Testis (tissue), 3 donors: ENCODE measurements around the gene BSND. TPM values are rescaled to one million over a fixed set of nuclear protein-coding genes. Genes with fewer than 3 reads are reported as not detected.
A peak's percentile ranks its signal among the peaks of the same experiment; 100 is the strongest.
"Not testable (repeated sequence)": the region's sequence is repeated elsewhere in the genome, so short reads cannot be mapped to it uniquely, and the experiment has no call there.

Source experiments
- DNase-seq: peaks from one replicate; pipeline ENCODE4 v3.0.0-alpha.2; 2019
- H3K27ac ChIP-seq, 2 donors: fragments of 200-600 bp; sonication (generic); one replicate each; pipeline ENCODE4 v1.5.1; 2019
- H3K27me3 ChIP-seq: fragments of 200-600 bp; sonication (generic); one replicate; pipeline ENCODE4 v1.5.1; 2019
- H3K36me3 ChIP-seq: fragments of 200-600 bp; sonication (generic); one replicate; pipeline ENCODE4 v1.5.1; 2017; ENCODE audit warnings: low read depth; ENCODE audit errors: missing control alignments
- H3K4me1 ChIP-seq: fragments of 200-600 bp; sonication (generic); one replicate; pipeline ENCODE4 v1.5.1; 2019
- H3K4me3 ChIP-seq, 2 donors: fragments of 200-600 bp; sonication (generic); one replicate each; pipeline ENCODE4 v1.5.1; 2017 to 2019
- H3K9me3 ChIP-seq: fragments of 200-600 bp; sonication (generic); one replicate; pipeline ENCODE4 v1.5.1; 2017
- POLR2A ChIP-seq: fragments of 450-650 bp; IDR thresholded peaks from one replicate; pipeline ENCODE4 v1.6.1; 2017; ENCODE audit warnings: antibody characterized with exemption, mild to moderate bottlenecking, moderate library complexity
- WGBS, 2 donors: methylation state at CpG; one replicate each; pipeline ENCODE4 v1.1.5; 2018; 5-methylcytosine and 5-hydroxymethylcytosine counted together
- intact Hi-C: fragments of 100-400 bp; cut with DNase I; formaldehyde crosslinking; loops from one replicate; pipeline ENCODE4 v1.15.1; 2023; ENCODE audit warnings: low total_unique reads
- polyA plus RNA-seq: library from polyadenylated mRNA; stranded (reverse); fragments of 350-450 nt; fragmentation: Illumina TruSeq; extraction: RNeasy Lipid Tissue Mini Kit (QIAGEN cat#74804); gene quantifications from one replicate; pipeline ENCODE4 v1.2.3, GENCODE V29; 2014; ENCODE audit warnings: low read depth, low replicate concordance; ENCODE audit not compliant: insufficient read depth
- total RNA-seq, 2 donors: library from RNA; depleted of rRNA; stranded (reverse); fragments of >200 nt; gene quantifications; one replicate each; pipeline ENCODE4 v1.2.3, GENCODE V29; 2016
- TF ChIP-seq, protein P1 (sequence below), 3 experiments: fragments of 450-650 bp in 2 of 3; fragments of 200-600 bp in 1 of 3; sonication (generic) in 1 of 3; IDR thresholded peaks; one replicate each; pipeline ENCODE4 v1.5.1; 2016 to 2019; ENCODE audit warnings: antibody characterized with exemption in 3 of 3, mild to moderate bottlenecking in 2 of 3, moderate library complexity in 1 of 3

The BSND gene
- total and polyA plus RNA-seq, 3 donors from 2014 or later, result 0.19 to 0.32 (median 0.24) TPM

DNA sequence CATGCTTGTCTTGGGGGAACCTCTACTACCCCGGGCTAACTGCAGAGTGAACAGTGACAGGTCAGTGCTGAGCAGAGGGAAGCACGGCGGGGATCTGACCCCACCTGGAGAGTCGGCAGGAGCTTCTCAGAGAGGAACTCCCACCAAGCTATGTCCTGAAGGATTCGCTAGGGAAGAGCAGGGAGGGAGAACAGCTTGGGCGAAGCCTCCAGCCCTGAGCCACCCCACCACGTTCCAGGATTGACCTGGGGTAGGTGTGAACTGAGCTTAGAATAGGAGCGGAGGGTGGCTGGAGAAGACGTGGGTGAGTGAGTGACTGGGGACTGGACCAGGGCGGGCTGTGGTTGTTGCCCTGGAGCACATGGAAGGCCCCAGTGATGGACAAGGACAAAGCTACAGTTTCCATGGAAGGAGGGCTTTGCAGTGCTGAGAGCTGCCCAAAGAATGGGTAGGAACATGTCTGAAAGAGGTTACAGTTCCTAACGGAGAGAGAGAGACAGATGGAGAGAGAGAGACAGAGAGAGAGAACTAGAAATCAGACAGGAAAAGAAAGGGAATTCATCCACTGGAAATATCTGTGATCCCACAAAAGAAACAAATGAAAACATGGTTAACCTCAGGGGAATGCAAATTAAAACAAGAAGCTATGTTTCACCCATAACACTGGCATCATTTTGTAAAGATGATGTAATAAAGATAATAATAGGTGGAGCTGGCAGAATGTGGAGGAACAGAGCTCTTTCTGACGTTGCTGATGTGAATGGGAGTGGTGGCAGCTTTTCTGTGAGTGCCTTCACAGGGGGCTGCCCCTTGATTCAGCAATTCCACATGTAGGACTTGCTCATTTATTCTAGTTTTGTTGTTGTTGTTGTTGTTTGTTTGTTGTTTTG, 17.2 kb downstream of the BSND start:
- no peak for DNase-seq
- Histone ChIP-seq H3K27me3 (no peaks in the 10 kb centered on the region), H3K9me3 (no peaks in the 10 kb centered on the region), H3K4me3 (no peak overlapping the region), H3K4me1 (no peaks in the 10 kb centered on the region), H3K36me3 (no peaks in the 10 kb centered on the region), H3K27ac (no peak overlapping the region)
- 78 to 83% methylated on average over 12 of the region's 12 CpGs for WGBS, 2 donors
- intact Hi-C loops, result no loop called here
- TF ChIP-seq, protein P1, sequence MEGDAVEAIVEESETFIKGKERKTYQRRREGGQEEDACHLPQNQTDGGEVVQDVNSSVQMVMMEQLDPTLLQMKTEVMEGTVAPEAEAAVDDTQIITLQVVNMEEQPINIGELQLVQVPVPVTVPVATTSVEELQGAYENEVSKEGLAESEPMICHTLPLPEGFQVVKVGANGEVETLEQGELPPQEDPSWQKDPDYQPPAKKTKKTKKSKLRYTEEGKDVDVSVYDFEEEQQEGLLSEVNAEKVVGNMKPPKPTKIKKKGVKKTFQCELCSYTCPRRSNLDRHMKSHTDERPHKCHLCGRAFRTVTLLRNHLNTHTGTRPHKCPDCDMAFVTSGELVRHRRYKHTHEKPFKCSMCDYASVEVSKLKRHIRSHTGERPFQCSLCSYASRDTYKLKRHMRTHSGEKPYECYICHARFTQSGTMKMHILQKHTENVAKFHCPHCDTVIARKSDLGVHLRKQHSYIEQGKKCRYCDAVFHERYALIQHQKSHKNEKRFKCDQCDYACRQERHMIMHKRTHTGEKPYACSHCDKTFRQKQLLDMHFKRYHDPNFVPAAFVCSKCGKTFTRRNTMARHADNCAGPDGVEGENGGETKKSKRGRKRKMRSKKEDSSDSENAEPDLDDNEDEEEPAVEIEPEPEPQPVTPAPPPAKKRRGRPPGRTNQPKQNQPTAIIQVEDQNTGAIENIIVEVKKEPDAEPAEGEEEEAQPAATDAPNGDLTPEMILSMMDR (IDR thresholded peaks at IDR 0.05), result no peak

DNA sequence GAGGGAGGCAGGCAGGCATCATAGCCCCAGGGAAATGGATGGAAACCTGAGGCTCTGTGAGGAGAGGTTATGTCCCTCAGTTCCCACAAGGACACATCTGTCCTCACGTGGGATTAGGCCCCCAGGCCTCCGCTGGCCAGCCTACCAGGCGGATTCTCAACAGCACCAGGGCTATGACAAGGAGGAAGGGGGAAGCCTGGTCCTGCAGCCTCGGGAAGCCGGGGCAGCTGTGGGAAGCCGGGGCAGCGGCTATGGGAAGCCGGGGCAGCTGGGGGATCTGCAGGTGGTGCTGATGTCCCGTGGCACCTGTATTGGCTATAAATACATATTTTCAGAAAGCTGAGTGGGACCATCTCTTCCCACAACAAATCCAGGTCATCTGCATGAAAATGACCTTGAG, 19.7 kb downstream of the BSND start:
- intact Hi-C loops, result no loop called here

DNA sequence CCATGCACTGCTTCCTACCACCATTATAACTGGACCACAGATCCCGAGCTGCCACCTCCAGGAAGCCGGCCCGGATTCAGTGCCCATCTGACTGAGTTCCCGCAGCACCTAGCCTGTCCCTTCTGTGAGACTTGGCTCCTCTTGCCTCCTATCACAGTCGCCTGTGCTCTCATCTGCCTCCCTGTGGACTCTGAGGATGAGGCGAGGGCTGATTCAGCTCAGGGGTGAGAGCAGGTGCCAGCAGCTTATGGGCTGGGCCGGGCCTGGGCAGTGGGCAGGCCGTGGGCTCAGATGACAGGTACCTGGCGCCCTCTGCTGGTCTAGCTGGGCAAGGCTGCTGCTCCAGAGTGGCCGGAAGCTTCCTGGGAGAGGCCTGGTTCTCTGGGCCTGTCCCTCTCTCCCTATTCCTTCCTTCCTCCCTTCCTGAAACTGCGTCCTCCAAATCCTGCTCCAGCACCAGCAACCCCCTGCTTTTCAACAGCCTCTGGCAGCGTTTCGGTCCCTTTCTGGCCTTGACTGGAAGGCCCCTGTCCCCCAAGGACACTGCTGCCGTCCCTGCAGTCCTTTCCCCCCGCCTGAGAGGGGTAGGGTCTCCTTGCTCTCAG, 23.3 kb downstream of the BSND start:
- TF ChIP-seq POLR2A, result no peak
- TF ChIP-seq, protein P1 (IDR thresholded peaks at IDR 0.05), result peak; percentile 49 to 71 (median 68)
- no peaks in the 10 kb centered on the region for H3K36me3 ChIP-seq
- no peak overlapping the region for H3K4me3 ChIP-seq
- H3K27ac ChIP-seq, result no peak overlapping the region
- no peaks in the 10 kb centered on the region for H3K9me3 ChIP-seq
- 52 to 53% methylated on average over 9 to 15 of the region's 15 CpGs for WGBS, 2 donors
- H3K4me1 ChIP-seq, result no peaks in the 10 kb centered on the region
- peak; percentile 90 for DNase-seq
- intact Hi-C loops, result no loop called here
- no peaks in the 10 kb centered on the region for H3K27me3 ChIP-seq

More for the DNA sequence above, 19.7 kb downstream of the BSND start:
- Histone ChIP-seq H3K9me3 (no peaks in the 10 kb centered on the region), H3K27me3 (no peaks in the 10 kb centered on the region), H3K4me3 (no peak overlapping the region), H3K36me3 (no peaks in the 10 kb centered on the region), H3K4me1 (no peaks in the 10 kb centered on the region), H3K27ac (no peak overlapping the region)
- TF ChIP-seq POLR2A, result no peak
- TF ChIP-seq, protein P1 (IDR thresholded peaks at IDR 0.05), result no peak
- DNase-seq, result no peak
- 82 to 91% methylated on average over 7 to 9 of the region's 9 CpGs for WGBS, 2 donors

DNA sequence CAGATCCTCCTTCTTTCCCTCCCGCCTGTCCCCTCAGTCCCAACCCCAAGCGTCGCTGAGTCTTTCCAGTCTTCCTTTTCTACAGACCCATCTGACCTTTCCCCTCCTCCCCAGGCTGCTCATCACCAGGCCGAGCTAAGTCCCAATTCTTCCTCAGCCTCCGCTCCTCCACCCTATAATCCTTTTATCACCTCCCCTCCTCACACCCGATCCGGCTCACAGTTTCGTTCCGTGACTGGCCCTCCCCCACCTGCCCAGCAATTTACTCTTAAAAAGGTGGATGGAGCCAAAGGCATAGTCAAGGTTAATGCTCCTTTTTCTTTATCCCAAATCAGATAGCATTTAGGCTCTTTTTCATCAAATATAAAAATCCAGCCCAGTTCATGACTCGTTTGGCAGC, 25.4 kb downstream of the BSND start:
- H3K9me3 ChIP-seq, DNase-seq, H3K36me3 ChIP-seq, intact Hi-C loops, H3K27me3 ChIP-seq, H3K4me1 ChIP-seq, H3K4me3 ChIP-seq, H3K27ac ChIP-seq: not testable (repeated sequence)
- WGBS, 2 donors, result 76 to 89% methylated on average over 9 to 10 of the region's 10 CpGs

DNA sequence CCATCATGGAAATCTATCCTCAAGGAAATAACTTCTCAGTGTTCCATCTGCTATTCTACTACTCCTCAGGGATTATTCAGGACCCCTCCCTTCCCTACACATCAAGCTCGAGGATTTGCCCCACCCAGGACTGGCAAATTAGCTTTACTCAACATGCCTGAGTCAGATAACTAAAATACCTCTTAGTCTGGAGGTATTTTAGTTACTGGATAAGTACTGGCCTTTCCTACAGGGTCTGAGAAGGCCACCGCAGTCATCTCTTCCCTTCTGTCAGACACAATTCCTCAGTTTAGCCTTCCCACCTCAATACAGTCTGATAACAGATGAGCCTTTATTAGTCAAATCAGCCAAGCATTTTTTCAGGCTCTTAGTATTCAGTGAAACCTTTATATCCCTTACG, 27.9 kb downstream of the BSND start:
- H3K9me3 ChIP-seq, H3K27ac ChIP-seq, H3K4me3 ChIP-seq, H3K4me1 ChIP-seq, DNase-seq, H3K27me3 ChIP-seq, intact Hi-C loops, H3K36me3 ChIP-seq: not testable (repeated sequence)
- WGBS, 2 donors, result 86 to 89% methylated on average over 3 of the region's 3 CpGs

DNA sequence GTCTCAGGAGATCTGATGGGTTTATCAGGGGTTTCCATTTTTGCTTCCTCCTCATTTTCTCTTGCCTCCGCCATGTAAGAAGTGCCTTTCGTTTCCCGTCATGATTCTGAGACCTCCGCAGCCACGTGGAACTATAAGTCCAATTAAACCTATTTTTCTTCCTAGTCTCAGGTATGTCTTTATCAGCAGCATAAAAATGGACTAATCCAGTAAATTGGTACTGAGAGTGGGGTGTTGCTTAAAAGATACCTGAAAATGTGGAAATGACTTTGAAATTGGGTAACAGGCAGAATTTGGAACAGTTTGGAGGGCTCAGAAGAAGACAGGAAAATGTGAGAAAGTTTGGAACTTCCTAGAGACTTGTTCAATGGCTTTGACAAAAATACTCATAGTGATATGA, 32.4 kb downstream of the BSND start:
- intact Hi-C loops, DNase-seq, H3K36me3 ChIP-seq: not testable (repeated sequence)

More for the DNA sequence above, 32.4 kb downstream of the BSND start:
- not testable (repeated sequence) for H3K4me3 ChIP-seq, H3K4me1 ChIP-seq, H3K9me3 ChIP-seq, H3K27me3 ChIP-seq, H3K27ac ChIP-seq
- 95 to 96% methylated on average over 5 of the region's 5 CpGs for WGBS, 2 donors
